Peyer's patch (tissue), 4 donors: Measurements from ENCODE around the gene PPP2R1B.

Source experiments
- POLR2A ChIP-seq, 2 donors: fragments of 450-650 bp; IDR thresholded peaks; one replicate each; pipeline ENCODE4 v1.5.1; 2017; ENCODE audit warnings: antibody characterized with exemption in 2 of 2, mild to moderate bottlenecking in 2 of 2, moderate library complexity in 2 of 2
- TF ChIP-seq, protein P1 (sequence below), 6 experiments: fragments of 450-650 bp in 4 of 6; fragments of 200-600 bp in 2 of 6; sonication (generic) in 1 of 6; IDR thresholded peaks; one replicate each; pipeline ENCODE4 v1.5.1; 2017 to 2019; ENCODE audit warnings: antibody characterized with exemption in 6 of 6, mild to moderate bottlenecking in 3 of 6, moderate library complexity in 1 of 6

DNA sequence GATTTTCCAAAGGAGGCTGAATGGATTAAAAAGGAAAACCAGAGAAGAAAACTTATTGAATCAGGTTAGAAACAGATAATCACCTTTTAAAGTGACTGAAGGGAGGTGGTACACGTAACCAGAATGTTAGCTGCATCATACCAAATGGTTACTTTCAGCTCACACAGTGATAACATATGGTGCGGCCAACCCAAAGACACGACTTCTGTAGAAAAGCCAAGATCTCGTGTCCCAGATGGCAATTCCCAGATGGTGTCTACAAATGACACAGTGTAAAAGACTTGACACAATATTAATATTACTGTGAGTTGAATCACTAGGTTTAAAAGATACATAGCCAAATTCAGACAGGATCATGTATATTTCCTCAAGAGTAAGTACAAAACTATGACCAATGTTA is 5.2 kb downstream of the PPP2R1B start:
- TF ChIP-seq, protein P1, sequence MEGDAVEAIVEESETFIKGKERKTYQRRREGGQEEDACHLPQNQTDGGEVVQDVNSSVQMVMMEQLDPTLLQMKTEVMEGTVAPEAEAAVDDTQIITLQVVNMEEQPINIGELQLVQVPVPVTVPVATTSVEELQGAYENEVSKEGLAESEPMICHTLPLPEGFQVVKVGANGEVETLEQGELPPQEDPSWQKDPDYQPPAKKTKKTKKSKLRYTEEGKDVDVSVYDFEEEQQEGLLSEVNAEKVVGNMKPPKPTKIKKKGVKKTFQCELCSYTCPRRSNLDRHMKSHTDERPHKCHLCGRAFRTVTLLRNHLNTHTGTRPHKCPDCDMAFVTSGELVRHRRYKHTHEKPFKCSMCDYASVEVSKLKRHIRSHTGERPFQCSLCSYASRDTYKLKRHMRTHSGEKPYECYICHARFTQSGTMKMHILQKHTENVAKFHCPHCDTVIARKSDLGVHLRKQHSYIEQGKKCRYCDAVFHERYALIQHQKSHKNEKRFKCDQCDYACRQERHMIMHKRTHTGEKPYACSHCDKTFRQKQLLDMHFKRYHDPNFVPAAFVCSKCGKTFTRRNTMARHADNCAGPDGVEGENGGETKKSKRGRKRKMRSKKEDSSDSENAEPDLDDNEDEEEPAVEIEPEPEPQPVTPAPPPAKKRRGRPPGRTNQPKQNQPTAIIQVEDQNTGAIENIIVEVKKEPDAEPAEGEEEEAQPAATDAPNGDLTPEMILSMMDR (IDR thresholded peaks at IDR 0.05), result no peak
- no peak for TF ChIP-seq POLR2A (IDR thresholded peaks at IDR 0.05)
